ENCODE measurements around the gene CAMK2B. TPM values are rescaled to one million over a fixed set of nuclear protein-coding genes. Genes with fewer than 3 reads are reported as not detected.

CAMK2B gene
- total RNA-seq, 1 experiment from 2014 or later: 0.34 TPM

- RAD21 ChIA-PET (ENCODE audit: low non-redundant PET in 1 of 2, low total read pairs in 2 of 2, uncharacterized antibody in 2 of 2, unreplicated experiment in 2 of 2): no interaction called here
- BruUV-seq (replicated peaks): no TSS peak
- Histone ChIP-seq H3K27me3 (ENCODE audit: insufficient read depth, low read length) (no peaks in the 10 kb centered on the region), H3K9me2 (ENCODE audit: insufficient read depth) (no peaks in the 10 kb centered on the region), H3K4me2 (ENCODE audit: low read length) (no peak overlapping the region), H3K9me3 (ENCODE audit: control insufficient read depth in 1 of 2, insufficient read depth in 1 of 2, low read depth in 1 of 2, low read length in 2 of 2) (no peaks in the 10 kb centered on the region), H3K79me2 (ENCODE audit: insufficient read depth, low read length) (no peaks in the 10 kb centered on the region), H3K4me1 (ENCODE audit: control insufficient read depth in 1 of 2, insufficient read depth in 2 of 2, low read length in 2 of 2) (no peaks in the 10 kb centered on the region), H4K20me1 (ENCODE audit: insufficient read depth) (no peaks in the 10 kb centered on the region), H3K9ac (ENCODE audit: low read length) (no peak overlapping the region), H3K36me3 (ENCODE audit: control insufficient read depth in 1 of 2, insufficient read depth in 2 of 2, low read length in 2 of 2) (no peaks in the 10 kb centered on the region), H3K4me3 (replicated peaks in 1 of 2; ENCODE audit: low read depth in 1 of 2, low read length in 2 of 2) (no peak overlapping the region), H3K27ac (ENCODE audit: low read depth, low read length) (no peak overlapping the region), H2AFZ (ENCODE audit: low read depth, low read length, poor library complexity, severe bottlenecking) (no peak overlapping the region)
- no peak for TF ChIP-seq EZH2 (IDR thresholded peaks at IDR 0.05)
- ATAC-seq: no peak
- POLR2A ChIA-PET: no interaction called here
- intact Hi-C loops (cut with micrococcal nuclease): no loop called here
- DNase-seq (ENCODE audit: low read depth, low spot score): no peak
- CTCF ChIA-PET: no interaction called here
Observed at GRCh38 chr7:44226396-44226753, 99.0 kb downstream of the CAMK2B start.

GRCh38 chr7:44225566-44226395 is 99.6 kb downstream of the CAMK2B start:
- Histone ChIP-seq H3K36me3 (ENCODE audit: control insufficient read depth in 1 of 2, insufficient read depth in 2 of 2, low read length in 2 of 2) (no peaks in the 10 kb centered on the region), H3K9me2 (ENCODE audit: insufficient read depth) (no peaks in the 10 kb centered on the region), H3K4me3 (replicated peaks in 1 of 2; ENCODE audit: low read depth in 1 of 2, low read length in 2 of 2) (no peak overlapping the region), H3K4me1 (ENCODE audit: control insufficient read depth in 1 of 2, insufficient read depth in 2 of 2, low read length in 2 of 2) (no peaks in the 10 kb centered on the region), H3K4me2 (ENCODE audit: low read length) (no peak overlapping the region), H4K20me1 (ENCODE audit: insufficient read depth) (no peaks in the 10 kb centered on the region), H2AFZ (ENCODE audit: low read depth, low read length, poor library complexity, severe bottlenecking) (no peak overlapping the region), H3K27me3 (ENCODE audit: insufficient read depth, low read length) (no peaks in the 10 kb centered on the region), H3K27ac (ENCODE audit: low read depth, low read length) (no peak overlapping the region), H3K9ac (ENCODE audit: low read length) (no peak overlapping the region), H3K79me2 (ENCODE audit: insufficient read depth, low read length) (no peaks in the 10 kb centered on the region), H3K9me3 (ENCODE audit: control insufficient read depth in 1 of 2, insufficient read depth in 1 of 2, low read depth in 1 of 2, low read length in 2 of 2) (no peaks in the 10 kb centered on the region)
- intact Hi-C loops (cut with micrococcal nuclease): no loop called here
- DNase-seq (ENCODE audit: low read depth, low spot score) (no peak), ATAC-seq (no peak)
- no TSS peak for BruUV-seq (replicated peaks)
- RAD21 ChIA-PET (ENCODE audit: low non-redundant PET in 1 of 2, low total read pairs in 2 of 2, uncharacterized antibody in 2 of 2, unreplicated experiment in 2 of 2): no interaction called here
- CTCF ChIA-PET: no interaction called here
- POLR2A ChIA-PET: no interaction called here
- TF ChIP-seq SP1 (IDR thresholded peaks at IDR 0.05; ENCODE audit: low read depth): no peak
- TF ChIP-seq ZNF274 (IDR thresholded peaks at IDR 0.05; ENCODE audit: low read depth, low read length): no peak
- no peak for TF ChIP-seq ELF1 (IDR thresholded peaks at IDR 0.05; ENCODE audit: borderline replicate concordance, low read depth)
- no peak for TF ChIP-seq SIN3A (IDR thresholded peaks at IDR 0.05; ENCODE audit: low read depth)
- no peak for TF ChIP-seq ZBTB33 (IDR thresholded peaks at IDR 0.05; ENCODE audit: extremely low read depth, insufficient replicate concordance, low read length)
- TF ChIP-seq CBX3 (IDR thresholded peaks at IDR 0.05; ENCODE audit: low read depth): no peak
- TF ChIP-seq EGR1 (IDR thresholded peaks at IDR 0.05; ENCODE audit: low read depth): no peak
- no peak for TF ChIP-seq MAX (IDR thresholded peaks at IDR 0.05)
- TF ChIP-seq SRF (IDR thresholded peaks at IDR 0.05; ENCODE audit: low read depth): no peak
- TF ChIP-seq REST (IDR thresholded peaks at IDR 0.05; ENCODE audit: low read depth): no peak
- TF ChIP-seq CEBPB (IDR thresholded peaks at IDR 0.05; ENCODE audit: low read depth): no peak
- TF ChIP-seq POLR2A (IDR thresholded peaks at IDR 0.05; ENCODE audit: borderline replicate concordance, extremely low read depth, insufficient read depth, insufficient read length): no peak
- no peak for TF ChIP-seq ZFX (IDR thresholded peaks at IDR 0.05)
- TF ChIP-seq FOSL1 (IDR thresholded peaks at IDR 0.05; ENCODE audit: low read depth): no peak
- no peak for TF ChIP-seq ATF3 (IDR thresholded peaks at IDR 0.05)
